GM12878 (cell line): Measurements from ENCODE around the gene GGT7. TPM values are rescaled to one million over a fixed set of nuclear protein-coding genes. Genes with fewer than 3 reads are reported as not detected.

Experiments used
- ATAC-seq: fragments of 200-7000 bp; cut with Tn5 transposase; 3 replicates; pipeline ENCODE4 v1.9.1; 2020; ENCODE audit warnings: mild to moderate bottlenecking, moderate library complexity
- BruUV-seq: library from RNA; stranded (reverse); fragments of 400-500 nt; replicated peaks from 2 replicates; lab custom pipeline; 2021; lab: Mats Ljungman, UMichigan
- CTCF ChIA-PET: fragments of 300-600 bp; sonication (Branson Sonifier 250); formaldehyde crosslinking; extraction: SDS; loops from one replicate; lab custom pipeline; 2021; ENCODE audit warnings: inconsistent platforms; lab: Yijun Ruan, JAX
- POLR2A ChIA-PET: fragments of 350-600 bp; formaldehyde crosslinking; extraction: SDS; loops from one replicate; lab custom pipeline; 2021; ENCODE audit warnings: inconsistent platforms; lab: Charles Lee
- RAD21 ChIA-PET: fragments of 300-600 bp; sonication (Branson Sonifier 250); formaldehyde crosslinking; loops from one replicate; lab custom pipeline; 2023; ENCODE audit warnings: antibody characterized with exemption; ENCODE audit not compliant: unreplicated experiment; lab: Charles Lee
- SMC1A ChIA-PET: fragments of 300-600 bp; sonication (Branson Sonifier 250); formaldehyde crosslinking; loops from one replicate; lab custom pipeline; 2023; ENCODE audit not compliant: unreplicated experiment, uncharacterized antibody; lab: Charles Lee
- DNase-seq: peaks from one replicate; pipeline ENCODE4 v3.0.0-alpha.2; 2011; ENCODE audit warnings: low read depth, low spot score
- FAIRE-seq: peaks from 3 replicates; lab custom pipeline; 2011; peaks lifted over from hg19 to GRCh38; lab: Jason Lieb, UNC
- H2AFZ ChIP-seq: 2 replicates; pipeline ENCODE4 v1.6.0; 2011; ENCODE audit warnings: low read depth, low read length, control low read depth; ENCODE audit not compliant: control insufficient read depth
- H3K27ac ChIP-seq: 2 replicates; pipeline ENCODE4 v1.5.1; 2011; ENCODE audit warnings: control low read depth; ENCODE audit not compliant: control insufficient read depth, insufficient read depth
- H3K27me3 ChIP-seq, 2 experiments: replicated peaks in 1 of 2; 2 replicates each; pipeline versions ENCODE4 v1.6.0 to v1.6.1; 2011; ENCODE audit warnings: low read length in 1 of 2; ENCODE audit not compliant: control insufficient read depth in 2 of 2, insufficient read depth in 2 of 2
- H3K36me3 ChIP-seq, 2 experiments: 2 replicates each; pipeline ENCODE4 v1.5.1; 2011; ENCODE audit warnings: low read length in 1 of 2; ENCODE audit not compliant: control insufficient read depth in 2 of 2, insufficient read depth in 2 of 2
- H3K4me1 ChIP-seq: 2 replicates; pipeline ENCODE4 v1.6.1; 2011; ENCODE audit warnings: mild to moderate bottlenecking, low read length, moderate library complexity, mixed read lengths; ENCODE audit not compliant: control insufficient read depth, insufficient read depth
- H3K4me2 ChIP-seq: 2 replicates; pipeline ENCODE4 v1.6.0; 2011; ENCODE audit warnings: control low read depth; ENCODE audit not compliant: control insufficient read depth, insufficient read depth
- H3K4me3 ChIP-seq: fragments of 200-600 bp; sonication (generic); 2 replicates; pipeline ENCODE4 v1.5.1; 2016
- H3K79me2 ChIP-seq: 2 replicates; pipeline ENCODE4 v1.6.0; 2011; ENCODE audit warnings: low read length; ENCODE audit not compliant: control insufficient read depth, insufficient read depth
- H3K9ac ChIP-seq: 2 replicates; pipeline ENCODE4 v1.8.0; 2011; ENCODE audit warnings: low read length, control low read depth, mixed read lengths; ENCODE audit not compliant: control insufficient read depth, insufficient read depth
- H3K9me3 ChIP-seq: replicated peaks from 3 replicates; pipeline ENCODE4 v1.5.1; 2011; ENCODE audit warnings: mild to moderate bottlenecking, low read length; ENCODE audit not compliant: control insufficient read depth, insufficient read depth
- H4K20me1 ChIP-seq: 2 replicates; pipeline ENCODE4 v1.6.0; 2011; ENCODE audit not compliant: control insufficient read depth, insufficient read depth
- BACH1 ChIP-seq: fragments of 450-650 bp; IDR thresholded peaks from 2 replicates; pipeline ENCODE4 v1.6.1; 2017; ENCODE audit warnings: mild to moderate bottlenecking, borderline replicate concordance
- BRCA1 ChIP-seq: IDR thresholded peaks from 2 replicates; pipeline ENCODE4 v1.6.1; 2011; ENCODE audit warnings: low read depth, low read length, improper control_type of control experiment
- CHD4 ChIP-seq: fragments of 200-600 bp; sonication (generic); IDR thresholded peaks from 2 replicates; pipeline ENCODE4 v1.6.1; 2016; ENCODE audit warnings: mild to moderate bottlenecking
- CREM ChIP-seq: IDR thresholded peaks from 2 replicates; pipeline ENCODE4 v1.6.1; 2014; ENCODE audit warnings: antibody characterized with exemption, low read depth
- ETV6 ChIP-seq, 2 experiments: fragments of 450-650 bp in 1 of 2; IDR thresholded peaks in 1 of 2; conservative IDR thresholded peaks in 1 of 2; 2 replicates each; pipeline ENCODE4 v1.6.1; 2014; ENCODE audit warnings: antibody characterized with exemption in 1 of 2, borderline replicate concordance in 1 of 2, low read depth in 1 of 2, mild to moderate bottlenecking in 1 of 2, moderate library complexity in 1 of 2
- FOXK2 ChIP-seq: fragments of 450-650 bp; IDR thresholded peaks from 2 replicates; pipeline ENCODE4 v1.6.1; 2017; ENCODE audit warnings: mild to moderate bottlenecking, moderate library complexity
- JUNB ChIP-seq: IDR thresholded peaks from 2 replicates; pipeline ENCODE4 v1.6.1; 2016; ENCODE audit warnings: antibody characterized with exemption, mild to moderate bottlenecking
- KAT2A ChIP-seq: conservative IDR thresholded peaks from 2 replicates; pipeline ENCODE4 v1.6.1; 2011; ENCODE audit warnings: low read depth, low read length; ENCODE audit not compliant: control insufficient read depth
- MEF2A ChIP-seq: IDR thresholded peaks from 2 replicates; pipeline ENCODE4 v1.6.1; 2011; ENCODE audit warnings: low read depth, mild to moderate bottlenecking, low read length, moderate library complexity; ENCODE audit not compliant: insufficient read depth
- MYC ChIP-seq: IDR thresholded peaks from 2 replicates; pipeline ENCODE4 v1.6.1; 2011; ENCODE audit warnings: mild to moderate bottlenecking, low read length, moderate library complexity, inconsistent platforms; ENCODE audit not compliant: insufficient read depth, insufficient replicate concordance, insufficient read length, severe bottlenecking
- NFIC ChIP-seq: IDR thresholded peaks from 2 replicates; pipeline ENCODE4 v1.6.1; 2012; ENCODE audit warnings: low read depth, mild to moderate bottlenecking, inconsistent platforms, low read length, moderate library complexity
- RAD51 ChIP-seq: fragments of 450-650 bp; IDR thresholded peaks from 2 replicates; pipeline ENCODE4 v1.6.1; 2016; ENCODE audit warnings: moderate library complexity, mild to moderate bottlenecking, inconsistent platforms
- RUNX3 ChIP-seq: IDR thresholded peaks from 2 replicates; pipeline ENCODE4 v1.6.1; 2012; ENCODE audit warnings: low read length, inconsistent platforms
- SMAD5 ChIP-seq: IDR thresholded peaks from 2 replicates; pipeline ENCODE4 v1.6.1; 2016; ENCODE audit warnings: antibody characterized with exemption, low read depth
- TAF1 ChIP-seq: IDR thresholded peaks from 2 replicates; pipeline ENCODE4 v1.6.1; 2011; ENCODE audit warnings: mild to moderate bottlenecking, low read depth, low read length, borderline replicate concordance
- TCF7 ChIP-seq: IDR thresholded peaks from 2 replicates; pipeline ENCODE4 v1.6.1; 2014; ENCODE audit warnings: antibody characterized with exemption, borderline replicate concordance
- YY1 ChIP-seq: IDR thresholded peaks from 2 replicates; pipeline ENCODE4 v1.6.1; 2011; ENCODE audit warnings: low read depth, mild to moderate bottlenecking, low read length
- WGBS: methylation state at CpG from one replicate; pipeline ENCODE4 v1.1.6; 2016; ENCODE audit warnings: low lambda C conversion rate; ENCODE audit not compliant: insufficient replicate concordance, insufficient coverage; ENCODE audit errors: missing lambda C conversion rate; 5-methylcytosine and 5-hydroxymethylcytosine counted together
- in situ Hi-C: fragments of 300-500 bp; cut with MboI; formaldehyde crosslinking; loops from 9 replicates; pipeline ENCODE4 v1.14.3; 2018; ENCODE audit warnings: mixed read lengths
- intact Hi-C: fragments of 100-400 bp; cut with micrococcal nuclease; formaldehyde crosslinking; loops from one replicate; pipeline ENCODE4 v1.14.2; 2022; ENCODE audit not compliant: unreplicated experiment
- polyA plus RNA-seq, 11 experiments: library from polyadenylated mRNA; depleted of rRNA in 4 of 11; unstranded in 6 of 11; stranded (reverse) in 5 of 11; fragments of >200 nt; fragmentation: Nextera tagmentation in 4 of 11; fragmentation: Illumina TruSeq in 1 of 11; extraction: Ambion mirVana in 4 of 11; extraction: Trizol in 1 of 11; gene quantifications; 1 replicate in 1 of 11; 2 replicates in 10 of 11; pipeline versions ENCODE4 v1.2.1 to v1.2.3, GENCODE V29; 2011 to 2016; ENCODE audit warnings: inconsistent platforms in 2 of 11, missing spikeins in 2 of 11, low read depth in 1 of 11
- total RNA-seq, 4 experiments: library from RNA; depleted of rRNA in 3 of 4; stranded (reverse); fragments of >200 nt in 3 of 4; fragmentation: Illumina TruSeq in 1 of 4; extraction: Trizol in 1 of 4; gene quantifications; 2 replicates each; pipeline versions ENCODE4 v1.2.1 to v1.2.3, GENCODE V29; 2013 to 2021

GGT7 gene
- total and polyA plus RNA-seq, 10 of the 15 experiments (the other 5 are each of a cell fraction or from before 2014, with no cell fraction given), result 0.02 to 14.7 (median 5.3) TPM

DNA sequence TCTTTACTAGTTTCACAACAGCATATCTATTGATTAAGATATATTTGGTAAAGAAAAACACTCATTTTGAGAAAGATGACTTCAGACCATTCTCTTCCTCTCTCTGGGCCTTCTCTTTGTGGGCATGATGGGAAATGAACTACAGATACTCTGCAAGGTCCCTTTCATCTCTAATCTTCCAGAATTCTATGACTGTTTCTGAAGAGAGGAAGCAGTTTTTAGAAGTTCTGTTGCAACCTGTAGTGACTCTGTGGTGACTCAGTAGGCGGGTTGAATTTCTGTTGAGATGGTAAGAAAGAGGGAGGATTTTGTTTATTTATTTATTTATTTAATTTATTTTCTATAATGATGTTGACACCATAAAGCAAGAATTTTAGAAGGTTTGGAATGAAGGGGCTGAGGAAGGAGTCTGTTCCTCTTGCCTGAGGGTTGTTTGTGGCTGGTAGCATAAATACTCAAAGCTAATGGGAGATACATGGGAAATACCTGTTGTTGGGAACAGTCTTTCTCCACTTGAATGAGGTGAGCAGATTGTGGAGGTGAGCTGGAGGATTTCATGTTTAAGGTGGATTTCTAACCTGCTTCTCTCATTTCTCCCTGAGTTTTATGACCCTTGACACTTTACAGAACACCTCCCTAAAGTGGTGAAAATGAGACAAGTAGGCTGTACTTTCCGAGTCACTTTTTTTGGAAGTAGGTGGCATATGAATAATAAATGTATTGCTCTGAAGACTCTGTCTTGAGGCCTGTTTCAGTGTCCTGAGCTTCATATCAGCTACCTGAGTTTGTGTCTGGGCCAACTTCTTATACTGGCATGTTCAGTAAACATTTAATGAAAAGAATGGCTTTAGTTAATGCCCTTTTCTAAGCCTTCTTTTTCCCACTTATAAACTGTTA is 18.8 kb upstream of the GGT7 start:
- no TSS peak for BruUV-seq
- ChIA-PET CTCF (interaction anchor here (0.5 to 2.1 kb wide), 3 partner anchors 16 to 1199 kb away, joined by 4 to 7 read pairs (median 5); partner anchors contain the start of gene ACSS2), RAD21 (no interaction called here)
- H3K4me2 ChIP-seq, result 0 out of 2 replicates have a peak overlapping the region, but pooled peaks have one; percentile 42
- intact Hi-C loops, result no loop called here
- no peak overlapping the region for H2AFZ ChIP-seq
- no peaks in the 10 kb centered on the region for H3K9me3 ChIP-seq
- no peak for DNase-seq
- peak; percentile 46; the same call in 2 of the 3 replicates for ATAC-seq
- H3K79me2 ChIP-seq, result no peaks in the 10 kb centered on the region
- peaks cover 19% of the 10 kb centered on the region; the same call in 1 of the 2 replicates for H3K4me1 ChIP-seq
- TF ChIP-seq YY1 (no peak), MEF2A (0 out of 2 replicates have a peak, but pooled peaks have one; percentile 24), NFIC (peak; percentile 79; the same call in 1 of the 2 replicates), BRCA1 (no peak), ETV6 (conservative IDR thresholded peaks at IDR 0.05 in 1 of 2, IDR thresholded peaks at IDR 0.05 in 1 of 2; ENCODE audit: borderline replicate concordance in 1 of 2, low read depth in 1 of 2) (peak in 1 of 2 experiments; percentile 46; a peak in 1 of 4 replicates), CREM (peak; percentile 30; the same call in 1 of the 2 replicates), KAT2A (no peak), TAF1 (no peak), TCF7 (peak; percentile 53; the same call in 1 of the 2 replicates), SMAD5 (no peak), FOXK2 (no peak), RUNX3 (peak; percentile 57; the same call in 1 of the 2 replicates), MYC (no peak), BACH1 (no peak), JUNB (peak; percentile 87), CHD4 (no peak), RAD51 (no peak)
- TF ChIP-seq, all 136 proteins: peak for 7
- 50% methylated on average over 2 of the region's 2 CpGs for WGBS
- FAIRE-seq, result no peak
- Histone ChIP-seq H3K36me3 (no peaks in the 10 kb centered on the region), H4K20me1 (no peaks in the 10 kb centered on the region), H3K9ac (no peak overlapping the region), H3K27me3 (no peaks in the 10 kb centered on the region), H3K4me3 (no peak overlapping the region), H3K27ac (no peak overlapping the region)
- in situ Hi-C loops, result no loop called here
- ChIA-PET SMC1A (no interaction called here), POLR2A (no interaction called here)
